Spleen (tissue), 7 donors: Measurements from ENCODE around the gene SERINC3.

Source experiments
- POLR2A ChIP-seq, 3 donors: fragments of 450-650 bp; IDR thresholded peaks; one replicate each; pipeline ENCODE4 v1.5.1; 2017; ENCODE audit warnings: antibody characterized with exemption in 3 of 3, mild to moderate bottlenecking in 1 of 3
- TF ChIP-seq, protein P1 (sequence below), 11 experiments: fragments of 200-600 bp in 7 of 11; fragments of 450-650 bp in 4 of 11; sonication (generic) in 4 of 11; IDR thresholded peaks in 8 of 11; conservative IDR thresholded peaks in 3 of 11; 1 replicate in 7 of 11; 2 replicates in 4 of 11; pipeline versions ENCODE4 v1.4.0 to v1.8.0; 2016 to 2021; ENCODE audit warnings: antibody characterized with exemption in 11 of 11, inconsistent platforms in 4 of 11, mild to moderate bottlenecking in 1 of 11
- donor health status: DM: no; HTN: no; CAD: no; lungs with moderate emphysema.
- donor health status: DM: no; HTN: no; CAD: no.
- donor health status: DM: no; HTN: no; CAD: no.

DNA sequence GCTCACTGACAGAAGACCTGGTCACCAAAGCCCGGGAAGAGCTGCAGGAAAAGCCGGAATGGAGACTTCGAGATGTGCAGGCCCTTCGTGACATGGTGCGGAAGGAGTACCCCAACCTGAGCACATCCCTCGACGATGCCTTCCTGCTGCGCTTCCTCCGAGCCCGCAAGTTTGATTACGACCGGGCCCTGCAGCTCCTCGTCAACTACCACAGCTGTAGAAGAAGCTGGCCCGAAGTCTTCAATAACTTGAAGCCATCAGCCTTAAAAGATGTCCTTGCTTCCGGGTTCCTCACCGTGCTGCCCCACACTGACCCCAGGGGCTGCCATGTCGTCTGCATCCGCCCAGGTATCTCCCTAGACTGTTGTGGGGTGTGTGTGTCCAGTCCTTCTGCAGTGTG is 41.8 kb downstream of the SERINC3 start:
- TF ChIP-seq, protein P1, sequence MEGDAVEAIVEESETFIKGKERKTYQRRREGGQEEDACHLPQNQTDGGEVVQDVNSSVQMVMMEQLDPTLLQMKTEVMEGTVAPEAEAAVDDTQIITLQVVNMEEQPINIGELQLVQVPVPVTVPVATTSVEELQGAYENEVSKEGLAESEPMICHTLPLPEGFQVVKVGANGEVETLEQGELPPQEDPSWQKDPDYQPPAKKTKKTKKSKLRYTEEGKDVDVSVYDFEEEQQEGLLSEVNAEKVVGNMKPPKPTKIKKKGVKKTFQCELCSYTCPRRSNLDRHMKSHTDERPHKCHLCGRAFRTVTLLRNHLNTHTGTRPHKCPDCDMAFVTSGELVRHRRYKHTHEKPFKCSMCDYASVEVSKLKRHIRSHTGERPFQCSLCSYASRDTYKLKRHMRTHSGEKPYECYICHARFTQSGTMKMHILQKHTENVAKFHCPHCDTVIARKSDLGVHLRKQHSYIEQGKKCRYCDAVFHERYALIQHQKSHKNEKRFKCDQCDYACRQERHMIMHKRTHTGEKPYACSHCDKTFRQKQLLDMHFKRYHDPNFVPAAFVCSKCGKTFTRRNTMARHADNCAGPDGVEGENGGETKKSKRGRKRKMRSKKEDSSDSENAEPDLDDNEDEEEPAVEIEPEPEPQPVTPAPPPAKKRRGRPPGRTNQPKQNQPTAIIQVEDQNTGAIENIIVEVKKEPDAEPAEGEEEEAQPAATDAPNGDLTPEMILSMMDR (IDR thresholded peaks at IDR 0.05 in 8 of 11, conservative IDR thresholded peaks at IDR 0.05 in 3 of 11), result no peak
- no peak for TF ChIP-seq POLR2A (IDR thresholded peaks at IDR 0.05)
